D721Med (cell line): ENCODE results near the gene JKAMP.

Source experiments
- DNase-seq: peaks from one replicate; pipeline ENCODE4 v3.0.0; 2011; ENCODE audit warnings: low spot score; ENCODE audit not compliant: insufficient read length
- FAIRE-seq: peaks from 2 replicates; lab custom pipeline; 2011; peaks lifted over from hg19 to GRCh38; lab: Jason Lieb, UNC
- TF ChIP-seq, protein P1 (sequence below): IDR thresholded peaks from 2 replicates; pipeline ENCODE4 v1.5.1; 2012; ENCODE audit warnings: mild to moderate bottlenecking, control low read depth; ENCODE audit not compliant: insufficient read depth; ENCODE audit errors: missing control alignments

Gene JKAMP

GRCh38 chr14:59451849-59452248 lies 32.5 kb upstream of the JKAMP start:
- no peak for FAIRE-seq
- TF ChIP-seq, protein P1, sequence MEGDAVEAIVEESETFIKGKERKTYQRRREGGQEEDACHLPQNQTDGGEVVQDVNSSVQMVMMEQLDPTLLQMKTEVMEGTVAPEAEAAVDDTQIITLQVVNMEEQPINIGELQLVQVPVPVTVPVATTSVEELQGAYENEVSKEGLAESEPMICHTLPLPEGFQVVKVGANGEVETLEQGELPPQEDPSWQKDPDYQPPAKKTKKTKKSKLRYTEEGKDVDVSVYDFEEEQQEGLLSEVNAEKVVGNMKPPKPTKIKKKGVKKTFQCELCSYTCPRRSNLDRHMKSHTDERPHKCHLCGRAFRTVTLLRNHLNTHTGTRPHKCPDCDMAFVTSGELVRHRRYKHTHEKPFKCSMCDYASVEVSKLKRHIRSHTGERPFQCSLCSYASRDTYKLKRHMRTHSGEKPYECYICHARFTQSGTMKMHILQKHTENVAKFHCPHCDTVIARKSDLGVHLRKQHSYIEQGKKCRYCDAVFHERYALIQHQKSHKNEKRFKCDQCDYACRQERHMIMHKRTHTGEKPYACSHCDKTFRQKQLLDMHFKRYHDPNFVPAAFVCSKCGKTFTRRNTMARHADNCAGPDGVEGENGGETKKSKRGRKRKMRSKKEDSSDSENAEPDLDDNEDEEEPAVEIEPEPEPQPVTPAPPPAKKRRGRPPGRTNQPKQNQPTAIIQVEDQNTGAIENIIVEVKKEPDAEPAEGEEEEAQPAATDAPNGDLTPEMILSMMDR: no peak

GRCh38 chr14:59454139-59454538 lies 30.2 kb upstream of the JKAMP start:
- TF ChIP-seq, protein P1: no peak
- DNase-seq: no peak
- FAIRE-seq: no peak

More at GRCh38 chr14:59451849-59452248, 32.5 kb upstream of the JKAMP start:
- no peak for DNase-seq

DNA sequence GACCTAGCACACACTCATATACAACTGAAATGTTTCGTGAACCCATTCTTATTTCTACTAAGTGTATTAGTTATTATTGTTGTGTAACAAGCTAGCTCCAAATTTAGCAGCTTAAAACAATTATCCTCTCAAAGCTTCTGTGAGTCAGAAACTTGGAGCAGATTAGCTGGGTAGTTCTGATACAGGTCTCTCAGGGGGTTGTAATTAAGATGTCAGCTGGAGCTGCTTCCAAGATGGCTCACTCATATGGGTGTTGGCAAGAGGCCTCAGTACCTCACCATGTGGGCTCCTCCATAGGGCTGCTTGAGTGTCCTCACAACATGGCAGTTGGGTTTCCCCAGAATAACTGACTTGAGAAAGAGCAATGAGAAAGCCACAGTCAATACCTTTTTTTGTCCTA lies 28.9 kb upstream of the JKAMP start:
- FAIRE-seq (no peak), DNase-seq (no peak)
- TF ChIP-seq, protein P1: no peak

DNA sequence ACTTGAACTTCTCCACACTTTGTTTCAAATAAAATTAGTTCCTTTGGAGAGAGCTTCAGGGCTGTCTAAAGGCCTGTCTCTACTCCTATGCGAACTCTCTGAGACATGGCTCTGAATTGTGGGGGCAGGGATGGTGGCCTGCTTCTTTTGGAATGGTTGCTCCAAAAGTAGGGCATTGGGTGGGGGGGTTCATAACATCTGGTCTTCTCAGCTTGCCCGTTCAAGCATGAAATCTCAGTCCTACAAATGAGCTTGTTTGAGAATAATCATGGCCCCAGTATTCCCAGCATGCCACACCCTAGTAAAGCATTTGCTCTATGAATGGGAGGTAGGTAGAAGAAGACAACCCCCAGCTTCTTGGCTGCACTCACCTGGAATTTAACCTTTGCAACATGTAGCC lies 25.8 kb upstream of the JKAMP start:
- TF ChIP-seq, protein P1: no peak
- DNase-seq (no peak), FAIRE-seq (no peak)

DNA sequence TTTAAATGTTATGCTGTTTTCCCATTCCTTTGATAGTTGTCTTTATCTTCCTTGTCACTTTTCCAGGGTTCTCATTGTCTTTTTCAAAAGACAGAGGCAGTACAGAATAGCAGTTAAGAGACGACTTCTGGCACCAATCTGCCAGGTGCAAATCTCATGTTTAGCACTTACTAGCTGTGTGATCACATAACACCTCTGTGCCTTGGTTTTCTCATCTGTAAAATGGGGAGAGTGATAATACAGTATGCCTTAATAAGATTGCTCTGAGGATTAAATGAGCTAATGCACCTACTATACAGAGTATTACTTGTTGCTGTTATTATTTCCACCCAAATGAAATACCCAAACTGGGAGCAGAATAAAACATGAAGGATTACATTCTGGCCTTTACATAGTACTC lies 23.9 kb upstream of the JKAMP start:
- TF ChIP-seq, protein P1: no peak
- FAIRE-seq (no peak), DNase-seq (no peak)

- TF ChIP-seq, protein P1: no peak
- FAIRE-seq (no peak), DNase-seq (no peak)
Measured at GRCh38 chr14:59461891-59462290, 22.4 kb upstream of the JKAMP start.

- no peak for DNase-seq
- FAIRE-seq: no peak
- TF ChIP-seq, protein P1: no peak
Measured at GRCh38 chr14:59463787-59464485, 20.4 kb upstream of the JKAMP start.
